HG03060 (cell line): Measurements from ENCODE around the gene FASN.

Experiments
- ATAC-seq: cut with Tn5 transposase; IDR thresholded peaks from one replicate; pipeline ENCODE4 v1.9.1; 2021; ENCODE audit warnings: low read depth, moderate number of reproducible peaks; ENCODE audit not compliant: unreplicated experiment

Gene FASN

GRCh38 chr17:82089723-82090548 lies 8.1 kb downstream of the FASN start:
- no peak for ATAC-seq

GRCh38 chr17:82088838-82089722 lies 9.0 kb downstream of the FASN start:
- ATAC-seq = no peak

GRCh38 chr17:82087961-82088837 lies 9.8 kb downstream of the FASN start:
- ATAC-seq = no peak

GRCh38 chr17:82086941-82087906 lies 10.8 kb downstream of the FASN start:
- ATAC-seq = no peak

GRCh38 chr17:82085931-82086764 lies 11.9 kb downstream of the FASN start:
- no peak for ATAC-seq

GRCh38 chr17:82085031-82085861 lies 12.8 kb downstream of the FASN start:
- no peak for ATAC-seq

- no peak for ATAC-seq
Observed at GRCh38 chr17:82084373-82085030, 13.5 kb downstream of the FASN start.

- ATAC-seq = no peak
Observed at GRCh38 chr17:82083533-82084359, 14.3 kb downstream of the FASN start.

GRCh38 chr17:82083009-82083408 lies 15.0 kb downstream of the FASN start:
- ATAC-seq = no peak

- ATAC-seq = no peak
Observed at GRCh38 chr17:82082456-82082855, 15.6 kb downstream of the FASN start.

- no peak for ATAC-seq
Observed at GRCh38 chr17:82081966-82082365, 16.1 kb downstream of the FASN start.

GRCh38 chr17:82081546-82081945 lies 16.5 kb downstream of the FASN start:
- no peak for ATAC-seq

- no peak for ATAC-seq
Observed at GRCh38 chr17:82080789-82081464, 17.1 kb downstream of the FASN start.

GRCh38 chr17:82080048-82080788 lies 17.8 kb downstream of the FASN start:
- no peak for ATAC-seq

GRCh38 chr17:82079001-82079677 lies 18.9 kb downstream of the FASN start:
- ATAC-seq = no peak
